CD4-positive, alpha-beta T cell treated with Interleukin-1 beta for 1 hour (primary cell): ENCODE measurements around the gene TANGO2.

ENCODE experiments used
- DNase-seq, 2 donors: peaks; one replicate each; pipeline ENCODE4 v3.0.0-alpha.2; 2020 to 2022

TANGO2 gene, protein sequence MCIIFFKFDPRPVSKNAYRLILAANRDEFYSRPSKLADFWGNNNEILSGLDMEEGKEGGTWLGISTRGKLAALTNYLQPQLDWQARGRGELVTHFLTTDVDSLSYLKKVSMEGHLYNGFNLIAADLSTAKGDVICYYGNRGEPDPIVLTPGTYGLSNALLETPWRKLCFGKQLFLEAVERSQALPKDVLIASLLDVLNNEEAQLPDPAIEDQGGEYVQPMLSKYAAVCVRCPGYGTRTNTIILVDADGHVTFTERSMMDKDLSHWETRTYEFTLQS

GRCh38 chr22:20020533-20021195 lies at the start of gene TANGO2:
TANGO2 (plus strand) TSS chr22:20021110; CDS start chr22:20036799, 15,689 bp downstream.
- DNase-seq, result peak; percentile 94 to 95

GRCh38 chr22:19971276-19972124 lies 49.4 kb upstream of the TANGO2 start:
- DNase-seq, result no peak

DNA sequence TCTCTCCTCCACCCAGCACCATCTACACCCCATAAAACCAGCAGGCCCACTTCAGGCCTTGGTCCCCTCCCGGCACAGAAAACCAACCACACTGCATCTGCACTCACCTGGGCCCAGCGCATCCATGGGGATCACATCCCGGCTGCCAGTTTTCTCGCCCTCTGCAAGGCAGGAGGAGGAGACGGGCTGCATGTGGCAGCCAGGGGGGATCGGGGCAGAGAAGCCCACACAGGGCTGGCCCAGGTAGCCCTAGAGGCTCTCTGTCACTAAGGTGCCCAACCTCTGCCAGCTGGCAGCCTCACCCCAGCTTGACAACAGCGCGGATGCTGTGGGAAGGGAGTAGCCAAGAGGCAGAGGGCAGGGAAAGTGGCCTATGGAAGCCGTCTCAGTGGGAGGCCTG lies 48.7 kb upstream of the TANGO2 start:
- no peak for DNase-seq

- DNase-seq, result no peak
Measured at GRCh38 chr22:19972652-19973550, 48.0 kb upstream of the TANGO2 start.

DNA sequence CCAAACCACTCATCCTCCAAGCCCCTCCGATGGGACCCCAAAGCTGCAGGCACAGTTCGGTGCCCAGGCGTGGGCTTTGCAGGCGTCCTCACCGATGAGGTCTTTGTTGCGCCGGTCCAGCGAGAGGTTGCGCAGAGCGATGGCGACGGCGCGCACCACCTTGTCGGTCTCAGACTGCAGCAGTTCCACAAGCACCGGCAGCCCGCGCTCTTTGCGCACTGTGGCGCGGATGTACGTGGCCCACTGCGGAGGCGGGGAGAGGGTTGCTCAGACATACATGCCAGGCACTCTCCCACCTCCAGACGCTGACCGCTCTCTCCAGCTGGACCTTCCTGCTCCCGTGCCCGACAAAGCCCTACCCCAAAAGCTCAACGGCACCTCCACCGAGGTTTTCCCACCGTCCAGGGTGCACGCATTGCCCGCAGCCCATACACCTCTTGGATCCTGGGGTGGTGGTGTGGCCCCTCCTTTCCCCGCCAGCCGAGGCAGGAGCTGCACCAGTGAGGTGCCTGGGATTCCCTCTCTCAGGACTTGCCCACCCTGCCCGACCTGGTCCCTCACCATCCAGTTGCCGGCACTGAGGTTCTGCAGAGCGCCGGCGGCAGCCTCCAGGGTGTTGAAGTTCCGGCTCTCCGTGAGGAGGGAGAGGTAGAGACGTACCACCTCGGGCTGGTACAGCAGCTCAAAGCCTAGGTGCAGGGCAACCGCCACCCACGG lies 47.2 kb upstream of the TANGO2 start:
- DNase-seq, result no peak

DNA sequence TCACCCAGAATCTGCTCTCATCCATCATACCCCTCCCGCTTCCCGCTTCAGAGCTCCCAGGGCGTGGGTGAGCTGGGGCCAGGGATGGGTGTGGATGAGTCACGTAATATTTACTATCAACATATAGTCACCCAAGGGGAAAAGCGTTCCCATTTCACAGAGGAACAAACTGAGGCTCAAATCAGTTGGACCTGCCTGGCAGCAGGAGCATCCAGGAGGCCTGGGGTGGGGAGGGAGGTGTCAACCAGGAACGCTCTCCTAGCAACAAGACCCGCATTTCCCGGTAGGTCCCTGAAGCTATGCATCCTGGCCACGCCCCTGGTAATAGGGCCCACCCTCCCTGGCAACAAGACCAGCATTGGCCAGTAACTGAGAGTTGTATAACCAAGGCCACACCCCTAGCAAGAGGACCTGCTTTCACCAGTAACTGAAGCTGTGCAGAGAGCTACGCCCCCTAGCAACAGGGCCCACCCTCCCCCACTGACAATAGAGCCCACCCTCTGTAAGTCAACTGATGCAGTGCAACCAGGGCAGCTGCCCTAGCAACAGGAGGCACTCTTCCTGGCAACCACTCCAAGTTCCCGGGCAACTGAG lies 46.5 kb upstream of the TANGO2 start:
- peak; percentile 27 to 46 for DNase-seq

- DNase-seq, result no peak
Measured at GRCh38 chr22:19974935-19975706, 45.8 kb upstream of the TANGO2 start.

DNA sequence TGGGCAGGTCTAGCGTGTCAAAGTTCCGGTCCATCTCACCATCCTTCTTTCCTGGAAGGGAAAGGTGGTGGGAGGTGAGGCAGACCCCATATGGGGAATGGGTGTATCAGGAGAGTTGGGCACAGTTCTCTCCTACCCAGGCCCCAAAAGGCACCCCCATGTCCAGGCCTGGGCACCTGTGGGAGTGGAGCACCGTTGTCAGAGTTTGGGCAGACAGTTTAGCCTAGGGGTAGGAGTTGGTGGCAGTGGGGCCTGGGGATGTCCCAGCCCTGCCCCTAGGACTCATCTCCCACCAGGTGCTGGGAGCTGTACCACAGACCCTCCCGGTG lies 45.2 kb upstream of the TANGO2 start:
- DNase-seq, result no peak

DNA sequence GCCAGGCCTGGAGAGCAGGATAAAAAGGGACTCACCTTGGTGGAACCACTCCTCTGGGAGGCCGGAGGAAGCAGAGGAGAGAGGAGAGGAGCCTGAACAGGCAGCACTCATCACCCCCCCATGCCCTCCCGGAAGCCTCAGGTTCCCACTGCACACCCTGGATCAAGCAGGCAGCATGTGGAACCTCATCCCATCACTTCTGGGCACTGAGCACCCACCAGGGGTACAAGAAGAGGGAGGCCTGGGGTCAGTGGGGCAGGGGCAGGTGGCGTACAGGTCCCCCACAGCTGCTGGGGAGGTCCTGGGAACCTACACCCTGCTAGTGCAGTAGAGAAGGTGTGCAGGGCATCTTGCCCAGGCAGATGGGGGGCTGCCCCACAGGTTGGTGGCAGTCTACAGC lies 44.2 kb upstream of the TANGO2 start:
- DNase-seq, result no peak

GRCh38 chr22:19977296-19978243 lies 43.3 kb upstream of the TANGO2 start:
- DNase-seq, result no peak

GRCh38 chr22:19978748-19979147 lies 42.2 kb upstream of the TANGO2 start:
- no peak for DNase-seq

- DNase-seq, result no peak
Measured at GRCh38 chr22:19979712-19980493, 41.0 kb upstream of the TANGO2 start.

DNA sequence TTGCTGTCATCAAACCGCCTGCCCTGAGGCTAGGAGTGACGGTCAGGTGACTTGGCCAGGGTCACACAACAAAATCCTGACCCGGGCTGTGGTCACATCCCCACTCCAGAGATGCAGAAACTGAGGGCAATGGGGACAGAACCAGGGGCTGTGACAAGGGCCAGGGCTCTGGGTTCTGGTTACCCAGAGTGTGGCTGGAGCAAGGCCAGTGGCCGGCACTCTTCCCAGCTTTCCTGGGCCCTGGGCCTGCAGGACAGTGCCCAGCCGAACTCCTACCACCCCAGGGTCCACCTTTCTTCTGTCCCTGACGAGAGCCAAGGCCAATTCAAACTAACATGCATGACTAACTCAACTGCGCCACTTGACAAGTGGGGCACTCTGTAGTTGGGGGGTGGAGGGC lies 40.1 kb upstream of the TANGO2 start:
- no peak for DNase-seq

DNA sequence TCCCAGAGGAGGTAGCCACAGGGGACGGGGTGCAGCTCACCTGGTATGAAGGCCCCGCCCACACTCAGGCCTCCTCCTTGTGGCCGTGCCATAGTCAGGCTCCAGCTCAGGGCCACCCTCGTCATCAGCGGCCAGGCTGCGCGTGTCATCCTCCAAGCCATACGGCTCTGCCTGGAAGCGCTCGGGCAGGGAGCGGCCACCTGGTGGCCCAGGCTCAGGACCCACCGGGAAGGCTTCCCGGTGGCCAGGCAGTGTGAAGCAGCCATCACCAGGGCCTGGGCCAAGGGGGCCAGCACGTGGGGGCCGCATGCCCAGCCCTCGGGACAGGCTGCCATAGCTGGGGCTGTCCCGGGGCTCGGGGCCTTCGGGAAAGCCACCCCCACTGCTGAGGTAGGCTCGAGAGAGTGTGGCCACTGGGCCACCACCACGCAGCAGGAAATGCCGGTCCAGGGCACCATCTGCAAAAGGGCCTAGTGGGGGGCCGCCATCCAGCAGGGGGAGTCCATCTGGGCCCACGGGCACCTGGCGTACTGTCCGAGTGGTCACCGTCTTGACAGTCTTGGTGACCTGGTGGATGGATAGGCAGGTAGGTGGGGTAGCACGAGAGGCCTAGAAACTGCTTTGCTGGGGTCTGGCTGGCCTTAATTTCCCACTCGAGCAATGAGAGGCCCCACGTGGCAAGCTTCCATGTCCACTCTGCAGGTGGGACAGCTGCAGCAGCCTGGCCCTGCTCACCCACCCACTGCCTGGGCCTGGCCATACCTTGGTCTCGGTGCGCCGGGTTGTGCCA lies 39.5 kb upstream of the TANGO2 start:
- no peak for DNase-seq

GRCh38 chr22:19981961-19982920 lies 38.7 kb upstream of the TANGO2 start:
- no peak for DNase-seq

- DNase-seq, result no peak
Measured at GRCh38 chr22:19982991-19983578, 37.8 kb upstream of the TANGO2 start.
